Thymus (tissue), 11 donors: ENCODE results near the gene SPATA31E1. TPM values are rescaled to one million over a fixed set of nuclear protein-coding genes. Genes with fewer than 3 reads are reported as not detected.
"Not testable (repeated sequence)": the region's sequence is repeated elsewhere in the genome, so short reads cannot be mapped to it uniquely, and the experiment has no call there.

Experiments used
- DNase-seq, 9 donors: peaks; one replicate each; pipeline ENCODE4 v3.0.0-alpha.2; 2013; ENCODE audit warnings: low spot score in 9 of 9, low read depth in 6 of 9, missing footprints in 1 of 9
- H3K27ac ChIP-seq, 2 donors: one replicate each; pipeline ENCODE4 v1.5.1; 2013; ENCODE audit warnings: control low read depth in 1 of 2, low read depth in 1 of 2, low read length in 1 of 2, mild to moderate bottlenecking in 1 of 2, moderate library complexity in 1 of 2
- H3K27me3 ChIP-seq, 2 donors: one replicate each; pipeline ENCODE4 v1.5.1; 2013; ENCODE audit warnings: low read length in 1 of 2; ENCODE audit not compliant: control insufficient read depth in 2 of 2, insufficient read depth in 1 of 2
- H3K36me3 ChIP-seq, 2 donors: one replicate each; pipeline ENCODE4 v1.5.1; 2013; ENCODE audit warnings: low read length in 1 of 2, mild to moderate bottlenecking in 1 of 2, moderate library complexity in 1 of 2; ENCODE audit not compliant: control insufficient read depth in 2 of 2, insufficient read depth in 2 of 2
- H3K4me1 ChIP-seq, 2 donors: one replicate each; pipeline ENCODE4 v1.5.1; 2013; ENCODE audit warnings: low read length in 2 of 2; ENCODE audit not compliant: control insufficient read depth in 2 of 2, insufficient read depth in 2 of 2
- H3K4me3 ChIP-seq, 2 donors: one replicate each; pipeline ENCODE4 v1.5.1; 2013; ENCODE audit warnings: low read length in 2 of 2, control low read depth in 1 of 2, mild to moderate bottlenecking in 1 of 2
- H3K9me3 ChIP-seq, 2 donors: one replicate each; pipeline ENCODE4 v1.5.1; 2013; ENCODE audit warnings: low read length in 1 of 2, mild to moderate bottlenecking in 1 of 2; ENCODE audit not compliant: control insufficient read depth in 2 of 2, insufficient read depth in 1 of 2
- WGBS: extraction: QIAGEN DNeasy Blood & Tissue Kit; methylation state at CpG from one replicate; pipeline ENCODE4 v1.1.7; 2013; 5-methylcytosine and 5-hydroxymethylcytosine counted together
- polyA plus RNA-seq: library from polyadenylated mRNA; stranded (reverse); fragments of 200-250 nt; gene quantifications from one replicate; pipeline ENCODE4 v1.2.3, GENCODE V29; 2013
- total RNA-seq: library from RNA; stranded (reverse); fragments of 120-200 nt; gene quantifications from one replicate; pipeline ENCODE4 v1.2.4, GENCODE V29; 2013
- donor health status: healthy.

The SPATA31E1 gene
- total and polyA plus RNA-seq, 2 donors, result 0.02 TPM; not detected in 1

DNA sequence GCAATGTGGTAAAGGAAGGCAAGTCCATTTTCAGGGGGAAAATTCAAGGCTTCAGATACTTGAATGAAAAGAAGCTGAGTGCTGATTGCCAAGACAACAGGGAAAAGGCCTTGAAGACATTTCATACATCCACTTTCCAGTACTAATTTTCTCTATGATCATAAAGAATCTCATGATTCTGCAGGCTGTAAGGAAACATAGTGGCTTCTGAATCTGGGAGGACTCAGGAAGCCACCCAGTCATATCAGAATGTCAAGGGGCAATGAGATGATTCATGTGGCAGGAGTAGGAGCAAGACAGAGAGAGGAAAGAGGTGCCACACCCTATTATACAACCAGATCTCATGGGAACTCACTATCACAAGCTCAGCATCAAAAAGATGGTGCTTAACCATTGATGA lies 46.5 kb downstream of the SPATA31E1 start:
- H3K9me3 ChIP-seq, DNase-seq, H3K27ac ChIP-seq, H3K4me3 ChIP-seq, H3K27me3 ChIP-seq, H3K4me1 ChIP-seq, H3K36me3 ChIP-seq: not testable (repeated sequence)

GRCh38 chr9:87934444-87934843 lies 51.8 kb downstream of the SPATA31E1 start:
- WGBS, result 97% methylated on average over 7 of the region's 7 CpGs
- not testable (repeated sequence) for H3K9me3 ChIP-seq, H3K4me1 ChIP-seq, H3K4me3 ChIP-seq, H3K27ac ChIP-seq, H3K27me3 ChIP-seq, H3K36me3 ChIP-seq, DNase-seq

- H3K36me3 ChIP-seq, H3K4me3 ChIP-seq, H3K27ac ChIP-seq, DNase-seq, H3K4me1 ChIP-seq, H3K27me3 ChIP-seq, H3K9me3 ChIP-seq: not testable (repeated sequence)
- 14% methylated on average over 12 of the region's 12 CpGs for WGBS
Measured at GRCh38 chr9:87937352-87937751, 54.7 kb downstream of the SPATA31E1 start.

- not testable (repeated sequence) for DNase-seq, H3K4me3 ChIP-seq, H3K9me3 ChIP-seq, H3K27me3 ChIP-seq, H3K4me1 ChIP-seq, H3K36me3 ChIP-seq, H3K27ac ChIP-seq
- 8% methylated on average over 9 of the region's 9 CpGs for WGBS
Measured at GRCh38 chr9:87937918-87938317, 55.2 kb downstream of the SPATA31E1 start.

GRCh38 chr9:87938336-87938735 lies 55.7 kb downstream of the SPATA31E1 start:
- not testable (repeated sequence) for H3K4me3 ChIP-seq, H3K36me3 ChIP-seq, DNase-seq, H3K27me3 ChIP-seq, H3K4me1 ChIP-seq, H3K27ac ChIP-seq, H3K9me3 ChIP-seq
- 43% methylated on average over 10 of the region's 12 CpGs for WGBS

Other genes starting within 250 kb of the SPATA31E1 start
- 117 TPM for gene CTSL, start 156.8 kb upstream of the SPATA31E1 start, total RNA-seq
- 264 TPM for gene CTSL, start 156.8 kb upstream of the SPATA31E1 start, polyA plus RNA-seq
- gene SPATA31C1, start 35.1 kb downstream of the SPATA31E1 start, total RNA-seq, result not detected
- gene SPATA31C1, start 35.1 kb downstream of the SPATA31E1 start, polyA plus RNA-seq, result not detected
- 3.1 TPM for gene CDK20, start 91.7 kb downstream of the SPATA31E1 start, total RNA-seq
- gene CDK20, start 91.7 kb downstream of the SPATA31E1 start, polyA plus RNA-seq, result 5.1 TPM